NCI-H69 (cell line): ENCODE results near the gene PIMREG.

Experiments used
- DNase-seq: peaks from one replicate; lab custom pipeline; 2025; lab: John Stamatoyannopoulos, UW

The PIMREG gene

GRCh38 chr17:6437956-6438355 lies 6.3 kb upstream of the PIMREG start:
- no peak for DNase-seq

GRCh38 chr17:6439951-6440350 lies 4.3 kb upstream of the PIMREG start:
- peak; percentile 11 for DNase-seq

GRCh38 chr17:6442775-6443174 lies 1.5 kb upstream of the PIMREG start:
- no peak for DNase-seq

GRCh38 chr17:6444571-6445335 lies 498 bp downstream of the PIMREG start:
- peak; percentile 27 for DNase-seq

- no peak for DNase-seq
Observed at GRCh38 chr17:6446516-6447100, 2.4 kb downstream of the PIMREG start.

- DNase-seq = no peak
Observed at GRCh38 chr17:6448473-6448872, 4.2 kb downstream of the PIMREG start.

GRCh38 chr17:6449307-6449706 lies 5.1 kb downstream of the PIMREG start:
- no peak for DNase-seq

- peak; percentile 77 for DNase-seq
Observed at GRCh38 chr17:6450926-6451832, 6.9 kb downstream of the PIMREG start.

- peak; percentile 37 for DNase-seq
Observed at GRCh38 chr17:6452471-6453266, 8.4 kb downstream of the PIMREG start.

GRCh38 chr17:6453279-6454024 lies 9.2 kb downstream of the PIMREG start:
- DNase-seq = peak; percentile 76

- DNase-seq = peak; percentile 40
Observed at GRCh38 chr17:6454495-6455320, 10.5 kb downstream of the PIMREG start.

- peak; percentile 81 for DNase-seq
Observed at GRCh38 chr17:6455321-6455705, 11.1 kb downstream of the PIMREG start.

- peak; percentile 41 for DNase-seq
Observed at GRCh38 chr17:6456321-6456720, 12.1 kb downstream of the PIMREG start.

- DNase-seq = peak; percentile 7
Observed at GRCh38 chr17:6456914-6457687, 12.8 kb downstream of the PIMREG start.

- peak; percentile 2 for DNase-seq
Observed at GRCh38 chr17:6457688-6458459, 13.6 kb downstream of the PIMREG start.

GRCh38 chr17:6458460-6458950 lies 14.2 kb downstream of the PIMREG start:
- no peak for DNase-seq

- DNase-seq = no peak
Observed at GRCh38 chr17:6460531-6461161, 16.4 kb downstream of the PIMREG start.

- no peak for DNase-seq
Observed at GRCh38 chr17:6461246-6461645, 17.0 kb downstream of the PIMREG start.
